K562 (cell line): ENCODE data around the gene ERMARD. TPM values are rescaled to one million over a fixed set of nuclear protein-coding genes. Genes with fewer than 3 reads are reported as not detected.
A peak's percentile ranks its signal among the peaks of the same experiment; 100 is the strongest.

ENCODE experiments used
- ARID2 ChIP-seq: fragments of 450-650 bp; IDR thresholded peaks from 2 replicates; pipeline ENCODE4 v1.6.1; 2017; ENCODE audit warnings: antibody characterized with exemption, mild to moderate bottlenecking
- ARNT ChIP-seq, 2 experiments: fragments of 450-650 bp; IDR thresholded peaks; 2 replicates each; pipeline ENCODE4 v1.6.1; 2016; ENCODE audit warnings: mild to moderate bottlenecking in 1 of 2
- CHD1 ChIP-seq: fragments of 200-600 bp; sonication (generic); IDR thresholded peaks from one replicate; pipeline ENCODE4 v1.6.1; 2012; ENCODE audit warnings: mild to moderate bottlenecking, moderate library complexity, low read length, inconsistent platforms
- EHMT2 ChIP-seq: fragments of 450-650 bp; IDR thresholded peaks from 2 replicates; pipeline ENCODE4 v1.6.1; 2018; ENCODE audit warnings: antibody characterized with exemption
- ETS2 ChIP-seq: IDR thresholded peaks from 2 replicates; pipeline ENCODE4 v1.6.1; 2016; ENCODE audit warnings: borderline replicate concordance, missing genetic modification characterization, mild to moderate bottlenecking, moderate library complexity, missing compliant biosample characterization; ENCODE audit not compliant: poor library complexity, severe bottlenecking
- HMGN3 ChIP-seq: IDR thresholded peaks from 2 replicates; pipeline ENCODE4 v1.6.1; 2011; ENCODE audit warnings: borderline replicate concordance, low read depth, mild to moderate bottlenecking, mixed read lengths, low read length; ENCODE audit not compliant: insufficient read length; ENCODE audit errors: extremely low read depth
- MAZ ChIP-seq, 2 experiments: fragments of 450-650 bp in 1 of 2; sonication (generic) in 1 of 2; formaldehyde crosslinking; IDR thresholded peaks in 1 of 2; conservative IDR thresholded peaks in 1 of 2; 2 replicates each; pipeline versions ENCODE4 v1.4.0 to v1.5.0; 2020; ENCODE audit warnings: mild to moderate bottlenecking in 1 of 2, missing genetic modification reagents in 1 of 2
- NFIC ChIP-seq: fragments of 450-650 bp; IDR thresholded peaks from 2 replicates; pipeline ENCODE4 v1.6.1; 2017; ENCODE audit warnings: mild to moderate bottlenecking, inconsistent platforms
- NRF1 ChIP-seq, 2 experiments: fragments of 450-650 bp; IDR thresholded peaks in 1 of 2; conservative IDR thresholded peaks in 1 of 2; 2 replicates each; pipeline ENCODE4 v1.6.1; 2014; ENCODE audit warnings: mild to moderate bottlenecking in 2 of 2
- POLR2G ChIP-seq: fragments of 200-400 bp; formaldehyde crosslinking; IDR thresholded peaks from 2 replicates; pipeline ENCODE4 v1.6.1; 2017; ENCODE audit warnings: low read depth, mild to moderate bottlenecking, antibody characterized with exemption, low read length, moderate library complexity
- RBM25 ChIP-seq: fragments of 200-400 bp; formaldehyde crosslinking; IDR thresholded peaks from 2 replicates; pipeline ENCODE4 v1.6.1; 2018; ENCODE audit warnings: low read length, low read depth, moderate library complexity; ENCODE audit not compliant: severe bottlenecking
- SRSF1 ChIP-seq: fragments of 200-400 bp; formaldehyde crosslinking; IDR thresholded peaks from 2 replicates; pipeline ENCODE4 v1.6.1; 2017; ENCODE audit warnings: mild to moderate bottlenecking, low read depth, low read length, moderate library complexity
- ZFP36 ChIP-seq: fragments of 150-350 bp; IDR thresholded peaks from 2 replicates; pipeline ENCODE4 v1.6.1; 2018; ENCODE audit warnings: low read length, low read depth; ENCODE audit not compliant: partially characterized antibody
- ZSCAN29 ChIP-seq: fragments of 450-650 bp; IDR thresholded peaks from 2 replicates; pipeline ENCODE4 v1.6.1; 2017
- ZSCAN32 ChIP-seq: fragments of 450-650 bp; formaldehyde crosslinking; IDR thresholded peaks from 2 replicates; pipeline ENCODE4 v1.4.0; 2020; ENCODE audit warnings: mild to moderate bottlenecking, moderate library complexity
- polyA plus RNA-seq, 8 experiments: library from polyadenylated mRNA; depleted of rRNA in 4 of 8; stranded (reverse) in 5 of 8; unstranded in 3 of 8; fragments of >200 nt; fragmentation: Nextera tagmentation in 2 of 8; fragmentation: Illumina TruSeq in 1 of 8; extraction: Ambion mirVana in 2 of 8; extraction: Trizol in 1 of 8; gene quantifications; 2 replicates each; pipeline versions ENCODE4 v1.2.1 to v1.2.3, GENCODE V29; 2011 to 2014; ENCODE audit warnings: inconsistent platforms in 1 of 8, missing spikeins in 1 of 8
- total RNA-seq, 7 experiments: library from RNA; depleted of rRNA in 6 of 7; stranded (reverse); fragments of >200 nt in 6 of 7; fragmentation: Illumina TruSeq in 2 of 7; extraction: Trizol in 2 of 7; gene quantifications; 2 replicates each; pipeline versions ENCODE4 v1.2.1 to v1.2.3, GENCODE V29; 2011 to 2021; ENCODE audit warnings: low replicate concordance in 1 of 7
- TF ChIP-seq, protein P1 (sequence below), 2 experiments: IDR thresholded peaks; 2 replicates each; pipeline ENCODE4 v1.6.1; 2011; ENCODE audit warnings: borderline replicate concordance in 1 of 2, control low read depth in 1 of 2, low read depth in 1 of 2, low read length in 1 of 2, mild to moderate bottlenecking in 1 of 2, mixed read lengths in 1 of 2, moderate library complexity in 1 of 2; ENCODE audit not compliant: insufficient read depth in 1 of 2, insufficient read length in 1 of 2, poor library complexity in 1 of 2, severe bottlenecking in 1 of 2; ENCODE audit errors: extremely low read depth in 1 of 2
- TF ChIP-seq, protein P2 (sequence below): conservative IDR thresholded peaks from 2 replicates; pipeline ENCODE4 v1.6.1; 2011; ENCODE audit warnings: low read depth, mild to moderate bottlenecking, low read length; ENCODE audit not compliant: control insufficient read depth
- TF ChIP-seq, protein P3 (sequence below): fragments of 250-450 bp; sonication (Bioruptor Pico); IDR thresholded peaks from 2 replicates; pipeline ENCODE4 v1.9.0; 2021; ENCODE audit warnings: mild to moderate bottlenecking, inconsistent platforms
- TF ChIP-seq, protein P4 (sequence below), 2 experiments: IDR thresholded peaks; 2 replicates each; pipeline ENCODE4 v1.6.1; 2012; ENCODE audit warnings: improper control_type of control experiment in 2 of 2, low read depth in 2 of 2, low read length in 2 of 2, borderline replicate concordance in 1 of 2

The ERMARD gene
- total and polyA plus RNA-seq, 9 of the 15 experiments (the other 6 are each of a cell fraction or from before 2014, with no cell fraction given) = 14.5 to 68.6 (median 27.7) TPM

DNA sequence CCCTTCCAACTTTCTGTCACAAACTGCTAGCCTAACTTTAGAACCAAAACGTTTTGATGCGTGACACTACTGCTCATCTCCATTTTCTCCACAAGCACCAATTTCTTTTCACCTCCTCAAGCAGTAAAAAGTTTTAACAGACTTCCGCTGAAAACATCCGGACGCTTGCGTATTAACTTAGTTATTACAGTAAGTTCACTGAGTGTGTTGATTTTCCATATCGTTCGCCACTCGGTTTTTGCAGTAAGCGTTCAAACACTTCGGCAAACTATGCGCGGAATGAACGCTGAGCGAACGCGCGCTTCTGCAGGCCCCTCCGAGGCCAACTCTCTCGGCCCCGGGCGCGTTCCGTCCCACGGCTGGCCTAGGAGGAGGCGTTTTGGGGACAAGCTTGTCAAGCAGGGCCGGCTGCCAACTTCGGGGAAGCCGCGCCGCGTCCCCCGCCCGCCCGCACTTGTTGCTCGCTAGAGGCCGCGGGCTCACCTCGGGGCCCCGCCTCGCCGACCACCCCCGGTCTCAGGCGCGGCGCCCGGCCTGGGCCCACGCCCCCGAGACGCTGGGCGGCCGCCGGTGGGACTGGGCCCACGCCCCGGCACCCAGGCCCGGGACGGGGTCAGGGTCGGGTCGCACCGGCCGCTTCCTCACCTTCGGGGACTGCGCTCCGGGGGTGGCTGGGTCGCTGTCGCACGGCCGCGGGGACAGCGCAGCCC lies 28.1 kb upstream of the ERMARD start (continued):
- TF ChIP-seq MAZ (CRISPR knock-in tag; conservative IDR thresholded peaks at IDR 0.05 in 1 of 2, IDR thresholded peaks at IDR 0.05 in 1 of 2) (peak in 1 of 2 experiments; percentile 10; a peak in 3 of 4 replicates), SRSF1 (no peak), EHMT2 (no peak), ZFP36 (peak; percentile 33), ZSCAN32 (CRISPR knock-in tag) (no peak), CHD1 (peak; percentile 88), ETS2 (tag) (no peak), NRF1 (conservative IDR thresholded peaks at IDR 0.05 in 1 of 2, IDR thresholded peaks at IDR 0.05 in 1 of 2) (peak; percentile 47 to 50; a peak in 3 of 4 replicates), ZSCAN29 (peak; percentile 38; the same call in 1 of the 2 replicates), POLR2G (0 out of 2 replicates have a peak, but pooled peaks have one; percentile 43), ARNT (IDR thresholded peaks at IDR 0.05) (peak in 1 of 2 experiments; percentile 30; a peak in 1 of 4 replicates), ARID2 (peak; percentile 58; the same call in 1 of the 2 replicates), RBM25 (peak; percentile 5), NFIC (peak; percentile 86), HMGN3 (peak; percentile 67)
- TF ChIP-seq, protein P1, sequence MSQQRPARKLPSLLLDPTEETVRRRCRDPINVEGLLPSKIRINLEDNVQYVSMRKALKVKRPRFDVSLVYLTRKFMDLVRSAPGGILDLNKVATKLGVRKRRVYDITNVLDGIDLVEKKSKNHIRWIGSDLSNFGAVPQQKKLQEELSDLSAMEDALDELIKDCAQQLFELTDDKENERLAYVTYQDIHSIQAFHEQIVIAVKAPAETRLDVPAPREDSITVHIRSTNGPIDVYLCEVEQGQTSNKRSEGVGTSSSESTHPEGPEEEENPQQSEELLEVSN (IDR thresholded peaks at IDR 0.05; ENCODE audit: borderline replicate concordance in 1 of 2, extremely low read depth in 1 of 2, insufficient read depth in 1 of 2, insufficient read length in 1 of 2, low read depth in 1 of 2, low read length in 1 of 2, poor library complexity in 1 of 2, severe bottlenecking in 1 of 2) = peak in 1 of 2 experiments; percentile 24
- TF ChIP-seq, protein P2, sequence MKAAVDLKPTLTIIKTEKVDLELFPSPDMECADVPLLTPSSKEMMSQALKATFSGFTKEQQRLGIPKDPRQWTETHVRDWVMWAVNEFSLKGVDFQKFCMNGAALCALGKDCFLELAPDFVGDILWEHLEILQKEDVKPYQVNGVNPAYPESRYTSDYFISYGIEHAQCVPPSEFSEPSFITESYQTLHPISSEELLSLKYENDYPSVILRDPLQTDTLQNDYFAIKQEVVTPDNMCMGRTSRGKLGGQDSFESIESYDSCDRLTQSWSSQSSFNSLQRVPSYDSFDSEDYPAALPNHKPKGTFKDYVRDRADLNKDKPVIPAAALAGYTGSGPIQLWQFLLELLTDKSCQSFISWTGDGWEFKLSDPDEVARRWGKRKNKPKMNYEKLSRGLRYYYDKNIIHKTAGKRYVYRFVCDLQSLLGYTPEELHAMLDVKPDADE = peak; percentile 51; the same call in 1 of the 2 replicates
- TF ChIP-seq, protein P3, sequence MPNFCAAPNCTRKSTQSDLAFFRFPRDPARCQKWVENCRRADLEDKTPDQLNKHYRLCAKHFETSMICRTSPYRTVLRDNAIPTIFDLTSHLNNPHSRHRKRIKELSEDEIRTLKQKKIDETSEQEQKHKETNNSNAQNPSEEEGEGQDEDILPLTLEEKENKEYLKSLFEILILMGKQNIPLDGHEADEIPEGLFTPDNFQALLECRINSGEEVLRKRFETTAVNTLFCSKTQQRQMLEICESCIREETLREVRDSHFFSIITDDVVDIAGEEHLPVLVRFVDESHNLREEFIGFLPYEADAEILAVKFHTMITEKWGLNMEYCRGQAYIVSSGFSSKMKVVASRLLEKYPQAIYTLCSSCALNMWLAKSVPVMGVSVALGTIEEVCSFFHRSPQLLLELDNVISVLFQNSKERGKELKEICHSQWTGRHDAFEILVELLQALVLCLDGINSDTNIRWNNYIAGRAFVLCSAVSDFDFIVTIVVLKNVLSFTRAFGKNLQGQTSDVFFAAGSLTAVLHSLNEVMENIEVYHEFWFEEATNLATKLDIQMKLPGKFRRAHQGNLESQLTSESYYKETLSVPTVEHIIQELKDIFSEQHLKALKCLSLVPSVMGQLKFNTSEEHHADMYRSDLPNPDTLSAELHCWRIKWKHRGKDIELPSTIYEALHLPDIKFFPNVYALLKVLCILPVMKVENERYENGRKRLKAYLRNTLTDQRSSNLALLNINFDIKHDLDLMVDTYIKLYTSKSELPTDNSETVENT = peak; percentile 57
- TF ChIP-seq, protein P4, sequence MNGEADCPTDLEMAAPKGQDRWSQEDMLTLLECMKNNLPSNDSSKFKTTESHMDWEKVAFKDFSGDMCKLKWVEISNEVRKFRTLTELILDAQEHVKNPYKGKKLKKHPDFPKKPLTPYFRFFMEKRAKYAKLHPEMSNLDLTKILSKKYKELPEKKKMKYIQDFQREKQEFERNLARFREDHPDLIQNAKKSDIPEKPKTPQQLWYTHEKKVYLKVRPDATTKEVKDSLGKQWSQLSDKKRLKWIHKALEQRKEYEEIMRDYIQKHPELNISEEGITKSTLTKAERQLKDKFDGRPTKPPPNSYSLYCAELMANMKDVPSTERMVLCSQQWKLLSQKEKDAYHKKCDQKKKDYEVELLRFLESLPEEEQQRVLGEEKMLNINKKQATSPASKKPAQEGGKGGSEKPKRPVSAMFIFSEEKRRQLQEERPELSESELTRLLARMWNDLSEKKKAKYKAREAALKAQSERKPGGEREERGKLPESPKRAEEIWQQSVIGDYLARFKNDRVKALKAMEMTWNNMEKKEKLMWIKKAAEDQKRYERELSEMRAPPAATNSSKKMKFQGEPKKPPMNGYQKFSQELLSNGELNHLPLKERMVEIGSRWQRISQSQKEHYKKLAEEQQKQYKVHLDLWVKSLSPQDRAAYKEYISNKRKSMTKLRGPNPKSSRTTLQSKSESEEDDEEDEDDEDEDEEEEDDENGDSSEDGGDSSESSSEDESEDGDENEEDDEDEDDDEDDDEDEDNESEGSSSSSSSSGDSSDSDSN (IDR thresholded peaks at IDR 0.05; ENCODE audit: borderline replicate concordance in 1 of 2, low read depth in 2 of 2, low read length in 2 of 2) = peak; percentile 96 to 97
